Liver (tissue), 9 donors: ENCODE results near the gene GMPR2. TPM values are rescaled to one million over a fixed set of nuclear protein-coding genes. Genes with fewer than 3 reads are reported as not detected.
"Not testable (repeated sequence)": the region's sequence is repeated elsewhere in the genome, so short reads cannot be mapped to it uniquely, and the experiment has no call there.

Experiments used
- DNase-seq: peaks from one replicate; pipeline ENCODE4 v3.0.0-alpha.2; 2017; ENCODE audit warnings: low spot score
- H3K27ac ChIP-seq, 2 donors: one replicate each; pipeline ENCODE4 v1.7.0; 2013; ENCODE audit warnings: inconsistent platforms in 2 of 2, low read length in 2 of 2, control low read depth in 1 of 2, low read depth in 1 of 2, mild to moderate bottlenecking in 1 of 2
- H3K27me3 ChIP-seq, 4 donors: one replicate each; pipeline versions ENCODE4 v1.6.1 to v1.7.0; 2013; ENCODE audit warnings: low read length in 3 of 4, inconsistent platforms in 1 of 4, mild to moderate bottlenecking in 1 of 4, moderate library complexity in 1 of 4; ENCODE audit not compliant: control insufficient read depth in 4 of 4, insufficient read depth in 4 of 4
- H3K36me3 ChIP-seq, 4 donors: one replicate each; pipeline versions ENCODE4 v1.6.1 to v1.7.0; 2013; ENCODE audit warnings: low read length in 3 of 4, mild to moderate bottlenecking in 3 of 4, low read depth in 1 of 4, moderate library complexity in 1 of 4; ENCODE audit not compliant: control insufficient read depth in 4 of 4, insufficient read depth in 3 of 4
- H3K4me1 ChIP-seq, 4 donors: one replicate each; pipeline versions ENCODE4 v1.6.1 to v1.7.0; 2013; ENCODE audit warnings: low read length in 3 of 4, mild to moderate bottlenecking in 3 of 4, moderate library complexity in 1 of 4; ENCODE audit not compliant: control insufficient read depth in 4 of 4, insufficient read depth in 4 of 4
- H3K4me3 ChIP-seq, 3 donors: one replicate each; pipeline versions ENCODE4 v1.6.1 to v1.7.0; 2013; ENCODE audit warnings: low read length in 3 of 3, control low read depth in 1 of 3, low read depth in 1 of 3, mild to moderate bottlenecking in 1 of 3
- H3K9ac ChIP-seq, 2 donors: one replicate each; pipeline ENCODE4 v1.7.0; 2013; ENCODE audit warnings: low read length in 2 of 2, mild to moderate bottlenecking in 2 of 2, moderate library complexity in 2 of 2, control low read depth in 1 of 2, low read depth in 1 of 2
- H3K9me3 ChIP-seq, 4 donors: one replicate each; pipeline versions ENCODE4 v1.6.1 to v1.7.0; 2013; ENCODE audit warnings: low read length in 3 of 4; ENCODE audit not compliant: control insufficient read depth in 4 of 4
- CTCF ChIP-seq: fragments of 150-350 bp; IDR thresholded peaks from 2 replicates; pipeline ENCODE4 v1.5.1; 2017; ENCODE audit warnings: improper control_type of control experiment, low read depth, low read length; ENCODE audit not compliant: missing input control
- GABPA ChIP-seq, 2 donors: IDR thresholded peaks in 1 of 2; conservative IDR thresholded peaks in 1 of 2; 2 replicates each; pipeline ENCODE4 v1.6.1; 2016; ENCODE audit warnings: antibody characterized with exemption in 2 of 2, mild to moderate bottlenecking in 1 of 2, moderate library complexity in 1 of 2
- HNF4A ChIP-seq, 2 donors: conservative IDR thresholded peaks; 2 replicates each; pipeline ENCODE4 v1.6.1; 2016; ENCODE audit warnings: antibody characterized with exemption in 2 of 2, mild to moderate bottlenecking in 2 of 2
- ZBTB33 ChIP-seq: IDR thresholded peaks from 2 replicates; pipeline ENCODE4 v1.6.1; 2016; ENCODE audit warnings: antibody characterized with exemption
- WGBS: extraction: QIAGEN DNeasy Blood & Tissue Kit; methylation state at CpG from one replicate; pipeline ENCODE4 v1.1.7; 2013; 5-methylcytosine and 5-hydroxymethylcytosine counted together
- polyA plus RNA-seq, 2 donors: library from polyadenylated mRNA; stranded (reverse) in 1 of 2; unstranded in 1 of 2; fragments of 200-250 nt in 1 of 2; fragments of >200 nt in 1 of 2; fragmentation: Nextera tagmentation in 1 of 2; extraction: Ambion mirVana in 1 of 2; gene quantifications; one replicate each; pipeline versions ENCODE4 v1.2.1 to v1.2.3, GENCODE V29; 2013 to 2015
- total RNA-seq, 2 donors: library from RNA; depleted of rRNA; stranded (reverse); fragments of >200 nt; gene quantifications; one replicate each; pipeline ENCODE4 v1.2.3, GENCODE V29; 2014
- donor health status: healthy.
- donor health status: healthy.
- donor health status: healthy.
- donor health status: healthy.
- donor health status: healthy.

GMPR2 gene
- total and polyA plus RNA-seq, 4 donors: 28.6 to 42.7 (median 32.4) TPM

DNA sequence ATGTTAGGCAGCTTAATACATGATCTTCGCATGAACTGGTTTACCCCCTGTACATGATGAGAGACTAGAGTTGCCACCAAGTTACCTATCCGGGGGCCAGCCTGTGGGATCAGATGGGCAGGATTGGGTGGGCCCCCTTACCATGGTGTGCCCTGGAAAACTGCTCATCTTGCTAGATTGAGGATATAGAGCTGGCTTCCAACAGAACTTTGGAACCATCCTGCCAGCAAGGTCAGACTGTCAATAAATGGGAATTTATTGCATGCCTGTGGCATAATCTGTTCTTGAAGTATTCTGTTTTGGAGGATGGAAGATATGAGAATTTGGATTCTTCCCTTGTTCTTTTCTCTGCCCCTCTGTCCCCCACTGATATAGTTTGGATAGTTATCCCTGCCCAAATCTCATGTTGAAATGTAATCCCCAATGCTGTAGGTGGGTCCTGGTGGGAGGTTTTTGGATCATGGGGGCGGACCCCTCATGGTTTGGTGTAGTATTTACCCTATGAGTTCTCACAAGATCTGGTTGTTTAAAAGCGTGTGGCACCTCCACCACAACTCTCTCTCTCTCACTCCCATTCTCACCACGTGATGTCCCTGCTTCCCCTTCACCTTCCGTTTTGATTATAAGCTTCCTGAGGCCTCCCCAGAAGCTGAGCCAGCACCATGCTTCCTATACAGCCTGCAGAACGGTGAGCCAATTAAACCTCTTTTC lies 33.8 kb upstream of the GMPR2 start:
- peaks cover 0 to 4% (median 3%) of the 10 kb centered on the region in 4 donors for H3K36me3 ChIP-seq
- WGBS: 80% methylated on average over 7 of the region's 7 CpGs
- H3K4me3 ChIP-seq: no peak overlapping the region
- H3K9me3 ChIP-seq: no peaks in the 10 kb centered on the region
- H3K4me1 ChIP-seq: peaks cover 0 to 29% (median 23%) of the 10 kb centered on the region in 4 donors
- H3K27ac ChIP-seq: no peak overlapping the region
- H3K9ac ChIP-seq: no peak overlapping the region
- no peaks in the 10 kb centered on the region for H3K27me3 ChIP-seq
- TF ChIP-seq GABPA (IDR thresholded peaks at IDR 0.05 in 1 of 2, conservative IDR thresholded peaks at IDR 0.05 in 1 of 2) (no peak), ZBTB33 (no peak), CTCF (no peak), HNF4A (conservative IDR thresholded peaks at IDR 0.05) (peak; percentile 48 to 66)
- DNase-seq: no peak

- H3K4me1 ChIP-seq, H3K27me3 ChIP-seq, DNase-seq, H3K9me3 ChIP-seq, H3K27ac ChIP-seq, H3K4me3 ChIP-seq, H3K9ac ChIP-seq: not testable (repeated sequence)
- H3K36me3 ChIP-seq: peaks cover 0 to 16% (median 9%) of the 10 kb centered on the region in 4 donors
- 95% methylated on average over 8 of the region's 8 CpGs for WGBS
Measured at GRCh38 chr14:24202538-24202937, 30.2 kb upstream of the GMPR2 start.

DNA sequence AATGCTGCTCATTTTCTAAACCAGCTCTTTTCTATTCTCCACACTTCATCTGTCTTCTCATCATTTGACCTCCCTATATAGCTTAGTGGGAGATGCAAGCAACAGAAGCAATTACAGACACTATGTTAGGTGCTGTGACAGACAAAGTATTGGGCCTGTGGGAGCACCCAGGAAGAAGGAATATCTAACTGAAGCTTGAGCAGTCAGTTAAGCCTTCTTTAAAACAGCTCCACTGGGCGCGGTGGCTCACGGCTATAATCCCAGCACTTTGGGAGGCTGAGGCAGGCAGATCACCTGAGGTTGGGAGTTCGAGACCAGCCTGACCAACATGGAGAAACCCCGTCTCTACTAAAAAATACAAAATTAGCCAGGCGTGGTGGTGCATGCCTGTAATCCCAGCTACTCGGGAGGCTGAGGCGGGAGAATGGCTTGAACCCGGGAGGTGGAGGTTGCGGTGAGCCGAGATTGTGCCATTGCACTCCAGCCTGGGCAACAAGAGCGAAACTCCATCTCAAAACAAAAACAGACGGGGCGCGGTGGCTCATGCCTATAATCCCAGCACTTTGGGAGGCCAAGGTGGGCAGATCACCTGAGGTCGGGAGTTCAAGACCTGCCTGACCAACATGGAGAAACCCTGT lies 29.4 kb upstream of the GMPR2 start:
- H3K36me3 ChIP-seq: peaks cover 0 to 16% (median 12%) of the 10 kb centered on the region in 4 donors

More for the DNA sequence above, 29.4 kb upstream of the GMPR2 start:
- not testable (repeated sequence) for DNase-seq, H3K4me3 ChIP-seq, H3K4me1 ChIP-seq, H3K9ac ChIP-seq, H3K27ac ChIP-seq, H3K27me3 ChIP-seq, H3K9me3 ChIP-seq
- WGBS: 97% methylated on average over 16 of the region's 16 CpGs
